Cardiac septum (tissue), 1 donor: ENCODE measurements around the gene KCNK4. TPM values are rescaled to one million over a fixed set of nuclear protein-coding genes. Genes with fewer than 3 reads are reported as not detected.

Experiments
- DNase-seq: peaks from one replicate; pipeline ENCODE4 v3.0.0-alpha.2; 2020; ENCODE audit warnings: low spot score
- intact Hi-C: fragments of 100-400 bp; cut with DNase I; formaldehyde crosslinking; loops from one replicate; pipeline ENCODE4 v1.14.0; 2022
- total RNA-seq: library from RNA; stranded (reverse); fragmentation: NEBNext Ultra II Directional; extraction: Animal tissue kit (Norgen Biotek cat#: 25700); gene quantifications from one replicate; pipeline ENCODE4 v1.2.1, GENCODE V29; 2021
- donor health status: DM: no; HTN: no; CAD: no.

KCNK4 gene
- total RNA-seq, 1 donor from 2014 or later = not detected

DNA sequence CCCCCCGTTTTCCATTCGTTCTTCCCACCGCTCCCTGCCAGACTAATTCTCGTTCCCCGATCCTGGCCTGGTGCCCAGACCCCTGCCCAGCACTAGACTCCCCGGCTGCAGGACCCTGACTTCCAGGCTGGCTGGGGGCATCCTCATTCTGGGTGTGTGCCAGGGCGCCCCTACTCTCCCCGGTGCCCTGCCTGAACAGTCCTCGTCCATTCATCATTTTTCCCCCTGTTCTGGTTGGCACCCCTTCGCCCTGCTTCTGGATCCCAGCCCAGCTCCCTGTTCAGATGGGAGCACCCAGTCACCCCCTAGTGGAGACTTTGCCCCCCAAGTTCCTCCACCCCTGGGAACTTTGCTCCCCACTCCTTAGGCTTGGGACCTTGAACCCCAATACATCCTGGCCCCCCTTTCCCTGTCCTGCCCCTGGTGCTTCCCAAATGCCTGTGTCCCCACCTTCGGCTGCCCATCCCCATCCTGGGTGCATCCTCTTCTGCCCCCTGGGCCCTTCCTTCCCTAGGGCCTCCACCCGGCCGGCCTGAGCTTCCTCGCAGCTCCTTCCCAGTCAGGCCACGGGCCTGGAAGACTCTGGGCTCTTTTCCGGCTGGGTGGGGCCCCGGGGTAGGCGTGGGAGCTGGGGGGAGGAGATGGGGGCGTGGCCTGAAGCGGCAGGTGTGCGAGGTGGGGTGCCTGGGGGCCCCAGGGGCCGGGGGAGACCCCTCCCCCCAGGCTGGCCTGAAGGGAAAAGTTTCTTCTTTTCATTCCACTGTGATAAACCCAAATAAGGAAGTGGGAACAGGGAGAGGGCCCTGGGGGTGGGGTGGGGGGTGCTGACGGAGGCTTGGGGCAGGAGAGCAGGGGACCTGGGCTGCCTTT is 38.9 kb upstream of the KCNK4 start:
- intact Hi-C loops = loop anchor here (5.0 kb wide), 1 partner anchor 50 kb away; the partner anchor contains the start of gene CATSPERZ
- no peak for DNase-seq

DNA sequence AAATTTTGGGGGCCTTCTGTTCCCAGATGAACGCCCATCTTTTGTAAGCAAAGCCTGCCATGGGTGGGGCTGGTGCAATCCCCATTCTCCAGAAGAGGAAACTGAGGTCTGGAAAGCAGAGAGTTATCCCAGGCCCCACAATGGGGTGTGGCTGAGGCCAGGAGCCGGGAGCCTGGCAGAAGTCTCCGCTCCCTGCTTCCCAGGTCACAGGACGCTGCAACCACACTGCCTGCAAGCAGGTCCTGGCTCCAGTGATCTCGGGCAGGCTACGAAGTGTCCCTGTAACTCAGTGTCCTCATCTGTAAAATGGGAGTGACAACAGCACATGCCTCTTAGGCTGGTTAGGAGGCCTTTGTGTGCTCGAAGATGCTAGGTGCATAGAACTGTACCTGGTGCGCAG is 38.1 kb upstream of the KCNK4 start:
- intact Hi-C loops = loop anchor here (5.0 kb wide), 1 partner anchor 49 kb away; the partner anchor contains the start of gene CATSPERZ
- DNase-seq = no peak

DNA sequence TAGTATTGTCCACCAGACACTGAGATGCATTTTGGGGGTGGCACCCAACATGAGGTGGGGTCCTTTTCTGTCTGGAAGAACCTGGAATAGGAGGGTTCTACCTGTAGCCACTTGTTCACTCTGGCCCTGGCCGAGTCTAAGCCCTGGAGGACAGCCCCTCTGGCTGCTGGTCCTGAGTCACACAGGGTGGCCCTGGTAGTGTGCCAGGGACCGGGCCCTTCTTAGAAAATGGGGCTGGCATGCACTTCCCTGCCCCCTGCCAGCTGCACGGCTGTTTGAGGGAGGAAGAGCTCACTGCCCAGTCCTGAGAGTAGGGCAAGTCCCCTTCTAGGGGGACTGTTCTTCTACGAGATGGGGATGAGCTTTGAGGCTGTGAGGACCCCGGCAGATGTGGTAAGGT is 37.6 kb upstream of the KCNK4 start:
- no peak for DNase-seq
- intact Hi-C loops = loop anchor here (5.0 kb wide), 1 partner anchor 49 kb away; the partner anchor contains the start of gene CATSPERZ

DNA sequence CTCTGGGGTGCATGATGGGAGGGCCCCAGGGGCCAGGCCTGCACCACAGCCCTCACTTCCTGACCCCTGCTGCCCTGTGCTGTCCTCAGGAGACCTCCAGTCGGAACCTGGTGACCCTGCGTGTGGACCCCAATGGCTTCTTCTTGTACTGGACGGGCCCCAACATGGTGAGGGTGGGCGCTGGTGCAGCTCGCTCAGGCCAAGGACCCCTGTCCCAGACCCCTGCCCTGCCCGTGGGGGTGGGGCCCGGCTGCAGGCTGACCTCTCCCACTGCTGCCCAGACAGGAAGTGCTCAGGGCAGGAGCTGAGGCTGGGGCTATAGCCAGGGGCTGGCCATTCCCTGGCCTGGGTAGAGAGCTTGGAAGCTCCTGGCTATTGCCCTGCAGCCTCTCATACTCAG is 36.8 kb upstream of the KCNK4 start:
- DNase-seq = no peak
- intact Hi-C loops = loop anchor here (5.0 kb wide), 1 partner anchor 48 kb away; the partner anchor contains the start of gene CATSPERZ

DNA sequence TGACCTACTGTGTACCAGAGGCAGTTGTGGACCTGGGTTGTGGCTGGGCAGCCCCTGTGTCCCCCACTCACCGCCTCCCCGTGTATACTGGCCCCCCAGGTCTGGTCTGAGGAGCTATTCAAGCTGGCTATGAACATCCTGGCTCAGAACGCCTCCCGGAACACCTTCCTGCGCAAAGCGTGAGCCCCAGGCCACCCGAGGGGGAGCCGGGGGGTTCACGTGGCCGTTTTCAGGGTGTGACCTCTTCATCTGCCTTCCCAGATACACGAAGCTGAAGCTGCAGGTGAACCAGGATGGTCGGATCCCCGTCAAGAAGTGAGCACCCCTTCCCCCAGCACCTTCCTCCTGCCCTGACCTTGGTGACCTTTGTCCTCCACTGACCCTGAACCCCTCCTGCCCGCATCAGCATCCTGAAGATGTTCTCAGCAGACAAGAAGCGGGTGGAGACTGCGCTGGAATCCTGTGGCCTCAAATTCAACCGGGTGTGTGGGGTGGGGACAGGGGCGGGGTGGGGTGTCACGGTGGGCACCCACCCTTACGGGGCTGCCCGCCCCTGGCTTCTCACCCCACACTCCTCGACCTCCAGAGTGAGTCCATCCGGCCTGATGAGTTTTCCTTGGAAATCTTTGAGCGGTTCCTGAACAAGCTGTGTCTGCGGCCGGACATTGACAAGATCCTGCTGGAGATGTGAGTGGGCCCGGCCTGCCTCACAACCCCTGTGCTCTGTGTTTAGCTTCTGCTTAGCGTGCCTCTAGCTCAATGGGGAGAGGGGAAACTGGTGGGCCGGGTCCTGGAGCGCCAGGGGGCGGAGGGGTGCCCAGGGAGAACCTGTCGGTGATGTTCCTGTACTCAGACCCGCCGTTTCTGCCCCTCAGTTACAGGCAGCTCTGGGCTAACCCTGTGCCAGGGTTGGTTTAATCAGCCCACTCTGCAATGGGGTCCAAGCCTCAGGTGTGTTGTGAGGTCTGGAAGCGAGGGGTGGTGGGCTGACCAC is 35.7 kb upstream of the KCNK4 start:
- DNase-seq = no peak
- intact Hi-C loops = no loop called here

DNA sequence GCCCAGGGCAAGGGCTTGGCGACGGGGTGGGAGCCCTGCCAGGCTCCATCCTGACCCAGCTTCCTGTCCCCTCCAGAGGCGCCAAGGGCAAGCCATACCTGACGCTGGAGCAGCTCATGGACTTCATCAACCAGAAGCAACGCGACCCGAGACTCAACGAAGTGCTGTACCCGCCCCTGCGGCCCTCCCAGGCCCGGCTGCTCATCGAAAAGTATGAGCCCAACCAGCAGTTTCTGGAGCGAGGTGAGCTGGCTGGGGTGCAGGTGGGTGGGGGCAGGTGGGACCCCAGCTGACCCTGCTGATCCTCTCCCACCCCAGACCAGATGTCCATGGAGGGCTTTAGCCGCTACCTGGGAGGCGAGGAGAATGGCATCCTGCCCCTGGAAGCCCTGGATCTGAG is 34.8 kb upstream of the KCNK4 start:
- intact Hi-C loops = no loop called here

DNA sequence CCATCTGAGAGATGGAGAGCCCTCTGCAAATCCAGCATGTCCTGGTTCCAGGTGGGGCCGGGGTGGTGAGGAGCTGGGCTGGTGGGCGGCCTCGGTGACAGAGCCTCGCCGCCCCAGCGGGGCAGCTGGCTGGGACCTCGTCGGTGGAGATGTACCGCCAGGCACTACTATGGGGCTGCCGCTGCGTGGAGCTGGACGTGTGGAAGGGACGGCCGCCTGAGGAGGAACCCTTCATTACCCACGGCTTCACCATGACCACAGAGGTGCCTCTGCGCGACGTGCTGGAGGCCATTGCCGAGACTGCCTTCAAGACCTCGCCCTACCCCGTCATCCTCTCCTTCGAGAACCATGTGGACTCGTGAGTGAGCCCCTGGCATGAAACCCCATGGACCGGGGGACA is 32.7 kb upstream of the KCNK4 start:
- no peak for DNase-seq
- intact Hi-C loops = no loop called here

More for the DNA sequence above, 34.8 kb upstream of the KCNK4 start:
- no peak for DNase-seq

DNA sequence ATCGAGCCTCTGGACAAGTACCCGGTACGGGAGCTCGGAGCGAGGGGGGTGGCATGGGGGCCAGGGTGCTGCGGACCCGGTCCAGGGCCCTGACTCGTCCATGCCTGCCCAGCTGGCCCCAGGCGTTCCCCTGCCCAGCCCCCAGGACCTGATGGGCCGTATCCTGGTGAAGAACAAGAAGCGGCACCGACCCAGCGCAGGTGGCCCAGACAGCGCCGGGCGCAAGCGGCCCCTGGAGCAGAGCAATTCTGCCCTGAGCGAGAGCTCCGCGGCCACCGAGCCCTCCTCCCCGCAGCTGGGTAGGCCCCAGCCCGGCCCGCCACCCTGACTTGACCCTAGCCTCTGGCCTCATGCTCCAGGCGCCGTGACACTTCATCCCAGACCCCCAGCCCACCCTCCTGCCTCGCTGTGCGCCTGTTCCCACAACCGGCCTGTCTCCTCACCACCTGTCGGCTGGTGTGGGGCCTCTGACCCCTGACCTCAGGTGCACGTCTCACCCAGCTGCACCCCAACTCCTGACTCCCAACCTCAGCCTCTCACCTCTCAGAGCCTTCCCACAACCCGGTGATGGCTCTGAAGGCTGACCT is 32.1 kb upstream of the KCNK4 start:
- intact Hi-C loops = no loop called here
- no peak for DNase-seq

DNA sequence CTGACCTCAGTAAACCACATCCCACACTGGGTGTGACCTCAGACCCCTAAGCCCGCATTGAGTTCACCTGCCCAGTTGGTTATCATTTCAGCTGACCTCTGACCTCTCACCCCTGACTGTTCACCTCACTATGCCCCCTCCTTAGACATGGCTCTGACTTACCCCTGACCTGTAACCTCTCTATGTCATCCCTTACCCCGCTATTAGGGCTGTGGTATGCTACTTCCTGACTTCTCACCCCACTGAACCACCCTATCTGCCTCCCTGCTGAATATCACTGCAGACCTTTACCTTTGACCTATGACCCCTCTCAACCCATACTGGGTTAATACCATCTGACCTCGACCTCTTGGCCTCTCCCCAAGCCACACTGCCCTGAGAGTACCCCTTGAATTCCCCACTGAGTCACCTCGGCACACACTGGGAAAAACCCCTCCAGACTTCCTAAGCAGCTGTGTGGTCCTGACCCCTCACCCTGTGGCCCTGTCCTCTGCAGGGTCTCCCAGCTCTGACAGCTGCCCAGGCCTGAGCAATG is 31.5 kb upstream of the KCNK4 start:
- intact Hi-C loops = no loop called here

DNA sequence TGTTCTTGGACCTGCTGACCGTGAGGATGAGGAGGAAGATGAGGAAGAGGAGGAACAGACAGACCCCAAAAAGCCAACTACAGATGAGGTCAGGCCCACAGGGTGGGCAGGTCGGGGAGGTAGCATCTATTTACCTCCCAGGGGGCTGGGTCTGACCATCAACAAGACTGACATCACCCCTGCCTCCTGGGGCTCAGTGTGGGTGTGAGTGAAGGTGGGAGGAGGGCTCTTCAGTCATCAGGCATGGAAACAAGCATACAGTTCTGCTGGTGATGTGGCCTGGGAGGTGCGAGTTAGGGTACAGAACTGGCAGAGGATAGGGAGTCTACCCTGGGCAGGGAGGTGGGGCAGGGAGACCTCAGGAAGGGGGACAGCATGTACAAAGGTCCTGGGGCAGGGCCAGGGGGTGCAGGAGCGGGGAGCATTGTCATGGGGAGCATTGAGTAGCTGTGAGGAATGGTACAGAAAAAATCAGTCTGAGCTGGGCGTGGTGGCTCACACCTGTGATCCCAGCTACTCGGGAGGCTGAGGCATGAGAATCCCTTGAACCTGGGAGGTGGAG is 30.9 kb upstream of the KCNK4 start:
- intact Hi-C loops = no loop called here
- DNase-seq = no peak

More for the DNA sequence above, 31.5 kb upstream of the KCNK4 start:
- DNase-seq = no peak

DNA sequence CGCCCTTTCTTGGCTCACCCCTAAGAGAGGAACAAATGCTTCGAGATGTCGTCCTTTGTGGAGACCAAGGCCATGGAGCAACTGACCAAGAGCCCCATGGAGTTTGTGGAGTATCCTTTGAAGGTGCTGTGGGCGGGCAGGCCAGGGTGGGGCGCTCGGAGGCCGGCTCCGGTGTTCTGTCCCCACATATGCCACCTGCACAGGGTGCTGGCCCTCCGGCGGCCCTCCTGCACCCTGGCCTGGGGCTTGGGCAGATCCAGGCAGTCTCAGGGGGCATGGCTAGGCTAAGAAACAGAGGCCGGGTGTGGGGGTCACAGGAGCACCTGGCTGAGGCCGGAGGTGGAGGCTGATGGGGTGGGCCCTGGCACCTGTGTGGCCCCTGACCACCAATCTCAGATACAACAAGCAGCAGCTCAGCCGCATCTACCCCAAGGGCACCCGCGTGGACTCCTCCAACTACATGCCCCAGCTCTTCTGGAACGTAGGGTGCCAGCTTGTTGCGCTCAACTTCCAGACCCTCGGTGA is 29.5 kb upstream of the KCNK4 start:
- intact Hi-C loops = no loop called here
- DNase-seq = no peak

DNA sequence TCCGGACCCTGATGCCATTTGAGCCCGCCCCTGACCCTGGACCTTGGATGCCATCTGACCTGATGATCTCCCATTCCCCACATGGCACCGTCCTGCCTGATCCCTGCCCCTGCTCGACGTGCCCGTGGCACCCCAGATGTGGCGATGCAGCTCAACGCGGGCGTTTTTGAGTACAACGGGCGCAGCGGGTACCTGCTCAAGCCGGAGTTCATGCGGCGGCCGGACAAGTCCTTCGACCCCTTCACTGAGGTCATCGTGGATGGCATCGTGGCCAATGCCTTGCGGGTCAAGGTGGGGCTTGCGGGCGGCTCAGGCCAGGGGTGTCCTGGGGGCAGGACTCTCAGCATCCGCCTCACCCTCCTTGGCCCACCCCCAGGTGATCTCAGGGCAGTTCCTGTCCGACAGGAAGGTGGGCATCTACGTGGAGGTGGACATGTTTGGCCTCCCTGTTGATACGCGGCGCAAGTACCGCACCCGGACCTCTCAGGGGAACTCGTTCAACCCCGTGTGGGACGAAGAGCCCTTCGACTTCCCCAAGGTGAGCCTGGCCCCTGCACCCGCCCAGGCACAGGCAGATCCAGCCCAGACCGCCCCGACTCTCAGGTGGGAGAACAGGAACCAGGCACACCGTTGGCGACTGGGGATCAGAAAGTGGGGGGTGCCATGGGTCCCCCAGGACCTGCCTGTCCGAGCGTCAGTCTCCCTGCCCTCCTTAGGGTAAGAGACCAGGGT is 28.7 kb upstream of the KCNK4 start:
- no peak for DNase-seq
- intact Hi-C loops = no loop called here

DNA sequence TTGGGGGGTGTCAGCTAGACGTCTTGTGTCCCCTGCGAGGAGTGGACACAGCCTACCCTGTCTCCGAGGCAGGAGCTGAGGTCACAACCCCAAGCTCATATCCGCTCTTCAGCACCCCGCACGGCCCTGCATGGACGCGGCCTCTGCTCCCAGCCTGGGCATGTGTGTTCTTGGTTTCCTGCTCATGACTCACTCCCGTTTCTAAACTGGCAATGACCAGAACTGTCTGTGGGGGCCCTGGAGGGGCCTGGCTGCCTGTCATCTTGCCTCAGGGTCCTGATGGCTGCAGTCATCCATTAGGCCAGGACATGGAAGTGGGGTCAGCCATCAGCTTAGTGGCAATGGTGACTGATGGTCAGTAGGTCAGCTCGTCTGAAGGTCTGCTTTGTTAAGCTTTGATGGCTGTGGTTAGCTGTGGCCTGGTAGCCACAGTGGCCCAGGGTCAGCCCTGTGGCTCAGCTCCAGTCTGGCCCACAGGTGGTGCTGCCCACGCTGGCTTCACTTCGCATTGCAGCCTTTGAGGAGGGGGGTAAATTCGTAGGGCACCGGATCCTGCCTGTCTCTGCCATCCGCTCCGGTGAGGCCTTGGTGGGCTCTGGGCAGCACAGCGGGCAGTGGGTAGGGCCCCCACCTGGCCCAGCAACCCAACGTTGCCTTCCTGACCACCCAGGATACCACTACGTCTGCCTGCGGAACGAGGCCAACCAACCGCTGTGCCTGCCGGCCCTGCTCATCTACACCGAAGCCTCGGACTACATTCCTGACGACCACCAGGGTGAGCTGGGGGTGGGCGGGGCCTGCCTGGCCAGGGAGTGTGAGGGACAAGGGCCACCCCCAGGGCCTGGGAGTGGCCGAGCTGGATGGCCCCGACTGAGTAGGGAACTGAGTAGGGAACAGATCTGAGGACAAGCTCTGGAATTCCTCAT is 27.8 kb upstream of the KCNK4 start:
- intact Hi-C loops = no loop called here
- DNase-seq = no peak

DNA sequence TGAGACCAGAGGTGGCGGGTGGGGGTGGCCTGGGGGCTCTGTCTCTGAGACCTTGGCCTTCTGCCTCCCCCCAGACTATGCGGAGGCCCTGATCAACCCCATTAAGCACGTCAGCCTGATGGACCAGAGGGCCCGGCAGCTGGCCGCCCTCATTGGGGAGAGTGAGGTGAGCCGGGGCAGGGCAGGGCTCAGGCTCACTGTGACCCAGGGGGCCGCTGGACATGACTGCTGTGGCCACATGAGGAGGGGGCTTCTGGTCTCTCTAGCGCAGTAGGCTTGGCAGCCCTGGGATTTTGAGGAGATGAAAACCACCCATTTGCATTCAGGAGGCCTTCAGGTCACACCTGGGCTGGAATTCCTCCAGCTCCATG is 27.2 kb upstream of the KCNK4 start:
- intact Hi-C loops = no loop called here
- DNase-seq = no peak

DNA sequence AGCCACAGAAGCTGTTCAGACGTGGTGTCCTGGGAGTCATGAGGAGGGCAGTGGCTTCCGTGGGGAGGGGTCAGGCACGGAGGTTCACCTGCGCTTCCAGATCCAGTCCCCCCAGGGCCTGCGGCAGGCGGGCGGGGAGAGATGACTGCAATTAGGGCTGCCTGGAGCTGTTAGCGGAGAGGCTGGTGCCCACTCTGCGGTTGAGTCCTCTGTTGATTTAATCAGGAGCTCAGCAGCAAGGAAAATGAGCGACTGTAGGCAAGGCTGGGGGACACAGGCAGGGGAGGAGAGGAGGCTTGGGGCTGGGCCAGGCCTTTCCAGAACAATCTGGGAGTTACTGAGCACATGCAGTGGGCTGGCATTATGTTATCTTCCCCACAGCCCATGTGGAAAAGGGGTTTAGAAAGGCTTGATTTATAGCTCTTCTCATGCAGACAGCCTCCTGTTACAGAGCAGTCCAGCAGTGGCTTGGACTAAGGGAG is 26.7 kb upstream of the KCNK4 start:
- DNase-seq = no peak
- intact Hi-C loops = no loop called here

DNA sequence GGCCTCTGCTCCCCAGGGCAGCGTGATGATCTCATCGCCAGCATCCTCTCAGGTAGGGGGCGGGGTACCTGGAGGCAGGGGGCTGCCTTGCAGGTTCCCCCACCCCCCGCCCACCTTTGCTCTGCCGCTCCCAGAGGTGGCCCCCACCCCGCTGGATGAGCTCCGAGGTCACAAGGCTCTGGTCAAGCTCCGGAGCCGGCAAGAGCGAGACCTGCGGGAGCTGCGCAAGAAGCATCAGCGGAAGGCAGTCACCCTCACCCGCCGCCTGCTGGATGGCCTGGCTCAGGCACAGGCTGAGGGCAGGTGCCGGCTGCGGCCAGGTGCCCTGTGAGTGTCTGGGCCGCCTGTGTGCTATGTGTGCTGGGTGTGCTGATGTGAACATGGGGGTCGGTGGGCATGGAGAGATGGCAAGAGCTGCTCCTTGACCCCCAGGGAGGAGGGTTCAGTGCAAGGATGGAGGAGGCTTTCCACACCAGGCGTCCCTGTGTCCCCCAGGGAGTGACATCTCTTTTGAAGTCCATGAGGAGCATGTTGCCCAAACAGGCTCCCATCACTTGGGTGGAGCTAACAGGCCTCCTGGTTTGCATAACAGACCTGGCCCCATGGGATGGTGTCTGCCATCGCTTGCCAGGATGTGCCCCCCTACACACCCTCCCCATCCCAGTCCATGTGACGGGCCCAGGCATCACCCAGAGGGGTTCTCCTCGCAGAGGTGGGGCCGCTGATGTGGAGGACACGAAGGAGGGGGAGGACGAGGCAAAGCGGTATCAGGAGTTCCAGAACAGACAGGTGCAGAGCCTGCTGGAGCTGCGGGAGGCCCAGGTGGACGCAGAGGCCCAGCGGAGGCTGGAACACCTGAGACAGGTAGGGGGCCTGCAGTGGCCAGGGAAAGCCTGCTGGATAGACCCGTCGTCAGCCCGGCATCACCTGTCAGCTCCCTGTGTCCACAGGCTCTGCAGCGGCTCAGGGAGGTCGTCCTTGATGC is 25.6 kb upstream of the KCNK4 start:
- intact Hi-C loops = loop anchor here (5.0 kb wide), 1 partner anchor 37 kb away; the partner anchor contains the start of gene CATSPERZ
- no peak for DNase-seq
